Neural progenitor cell (in vitro differentiated cells): ENCODE measurements around the gene VTCN1. TPM values are rescaled to one million over a fixed set of nuclear protein-coding genes. Genes with fewer than 3 reads are reported as not detected.

Source experiments
- DNase-seq: peaks from one replicate; pipeline ENCODE4 v3.0.0-alpha.2; 2016; ENCODE audit warnings: low spot score
- H2AFZ ChIP-seq: fragments of 200-600 bp; sonication (generic); replicated peaks from 2 replicates; pipeline ENCODE4 v1.6.1; 2016; ENCODE audit warnings: antibody characterized with exemption
- H3F3A ChIP-seq: fragments of 200-600 bp; sonication (generic); 2 replicates; pipeline ENCODE4 v1.6.1; 2016; ENCODE audit warnings: antibody characterized with exemption, low read depth
- H3K27ac ChIP-seq: fragments of 200-600 bp; sonication (generic); 2 replicates; pipeline ENCODE4 v1.5.1; 2016; ENCODE audit warnings: mild to moderate bottlenecking
- H3K27me3 ChIP-seq: fragments of 200-600 bp; sonication (generic); 2 replicates; pipeline ENCODE4 v1.6.1; 2016; ENCODE audit warnings: mild to moderate bottlenecking, moderate library complexity
- H3K36me3 ChIP-seq: fragments of 200-600 bp; sonication (generic); 2 replicates; pipeline ENCODE4 v1.5.1; 2016
- H3K4me1 ChIP-seq: fragments of 200-600 bp; sonication (generic); 2 replicates; pipeline ENCODE4 v1.6.1; 2016; ENCODE audit warnings: mixed run types
- H3K4me2 ChIP-seq: fragments of 200-600 bp; sonication (generic); 2 replicates; pipeline ENCODE4 v1.6.1; 2016
- H3K4me3 ChIP-seq: fragments of 200-600 bp; sonication (generic); 2 replicates; pipeline ENCODE4 v1.5.1; 2016
- H3K79me2 ChIP-seq: fragments of 200-600 bp; sonication (generic); 2 replicates; pipeline ENCODE4 v1.6.1; 2016; ENCODE audit warnings: low read depth
- H3K9ac ChIP-seq: fragments of 200-600 bp; sonication (generic); 2 replicates; pipeline ENCODE4 v1.6.1; 2016
- H3K9me3 ChIP-seq: fragments of 200-600 bp; sonication (generic); 2 replicates; pipeline ENCODE4 v1.5.1; 2016; ENCODE audit warnings: low read depth
- H4K20me1 ChIP-seq: fragments of 200-600 bp; sonication (generic); 2 replicates; pipeline ENCODE4 v1.6.1; 2016; ENCODE audit warnings: low read depth
- H3K27ac Mint-ChIP-seq: 3 replicates; pipeline ENCODE4 v1.8.0; 2021; ENCODE audit warnings: mixed read lengths
- H3K27me3 Mint-ChIP-seq: 2 replicates; pipeline ENCODE4 v1.8.0; 2022; ENCODE audit warnings: low read depth, mild to moderate bottlenecking, inconsistent platforms, moderate library complexity, mixed read lengths; ENCODE audit not compliant: insufficient read depth
- H3K36me3 Mint-ChIP-seq: 3 replicates; pipeline ENCODE4 v1.8.0; 2021; ENCODE audit warnings: mixed read lengths
- H3K4me1 Mint-ChIP-seq: 3 replicates; pipeline ENCODE4 v1.8.0; 2021; ENCODE audit warnings: mixed read lengths
- H3K4me3 Mint-ChIP-seq: 3 replicates; pipeline ENCODE4 v1.8.0; 2021; ENCODE audit warnings: mild to moderate bottlenecking, moderate library complexity, mixed read lengths
- H3K9me3 Mint-ChIP-seq: 3 replicates; pipeline ENCODE4 v1.8.0; 2020; ENCODE audit warnings: mixed read lengths
- CTCF ChIP-seq: fragments of 200-600 bp; sonication (generic); IDR thresholded peaks from 2 replicates; pipeline ENCODE4 v1.5.1; 2017; ENCODE audit warnings: antibody characterized with exemption, mild to moderate bottlenecking
- EZH2 ChIP-seq: fragments of 200-600 bp; sonication (generic); IDR thresholded peaks from 2 replicates; pipeline ENCODE4 v1.6.1; 2017; ENCODE audit warnings: antibody characterized with exemption, mild to moderate bottlenecking, moderate library complexity
- EZH2phosphoT487 ChIP-seq: fragments of 200-600 bp; sonication (generic); IDR thresholded peaks from 2 replicates; pipeline ENCODE4 v1.6.1; 2017; ENCODE audit warnings: antibody characterized with exemption
- total RNA-seq: library from RNA; depleted of rRNA; stranded (reverse); fragments of >200 nt; gene quantifications from 2 replicates; pipeline ENCODE4 v1.2.3, GENCODE V29; 2015; ENCODE audit warnings: low replicate concordance

VTCN1 gene
- total RNA-seq, 1 donor from 2014 or later: 0.11 TPM

- H3K27me3 ChIP-seq: no peaks in the 10 kb centered on the region
- H3K27ac Mint-ChIP-seq: no peak overlapping the region
- H3K9me3 Mint-ChIP-seq: no peaks in the 10 kb centered on the region
- no peaks in the 10 kb centered on the region for H3K36me3 ChIP-seq
- H3K4me1 ChIP-seq: no peaks in the 10 kb centered on the region
- H3K4me3 ChIP-seq: no peak overlapping the region
- H3K27ac ChIP-seq: no peak overlapping the region
- H3K4me3 Mint-ChIP-seq: no peak overlapping the region
- no peak overlapping the region for H3K4me2 ChIP-seq
- H4K20me1 ChIP-seq: no peaks in the 10 kb centered on the region
- H3K79me2 ChIP-seq: no peaks in the 10 kb centered on the region
- H3K9ac ChIP-seq: no peak overlapping the region
- H3K27me3 Mint-ChIP-seq: peaks cover 5% of the 10 kb centered on the region
- H2AFZ ChIP-seq: no peak overlapping the region
- no peaks in the 10 kb centered on the region for H3K9me3 ChIP-seq
- TF ChIP-seq EZH2: no peak
- TF ChIP-seq EZH2phosphoT487: no peak
- no peak for TF ChIP-seq CTCF
- no peak for DNase-seq
- no peaks in the 10 kb centered on the region for H3F3A ChIP-seq
- peaks cover 38% of the 10 kb centered on the region for H3K36me3 Mint-ChIP-seq
- no peaks in the 10 kb centered on the region for H3K4me1 Mint-ChIP-seq
Measured at GRCh38 chr1:117101334-117101733, 109.4 kb downstream of the VTCN1 start.

GRCh38 chr1:117098287-117098890 is 112.3 kb downstream of the VTCN1 start:
- H3K9me3 Mint-ChIP-seq: no peaks in the 10 kb centered on the region
- Histone ChIP-seq H3K4me1 (no peaks in the 10 kb centered on the region), H3F3A (no peaks in the 10 kb centered on the region), H3K79me2 (no peaks in the 10 kb centered on the region), H3K4me3 (no peak overlapping the region), H4K20me1 (no peaks in the 10 kb centered on the region), H3K36me3 (no peaks in the 10 kb centered on the region), H3K9ac (no peak overlapping the region), H3K27me3 (no peaks in the 10 kb centered on the region), H3K4me2 (no peak overlapping the region), H3K9me3 (no peaks in the 10 kb centered on the region), H2AFZ (no peak overlapping the region), H3K27ac (no peak overlapping the region)
- no peak overlapping the region for H3K4me3 Mint-ChIP-seq
- H3K36me3 Mint-ChIP-seq: peaks cover 36% of the 10 kb centered on the region
- TF ChIP-seq EZH2phosphoT487: no peak
- DNase-seq: no peak
- H3K4me1 Mint-ChIP-seq: peaks cover 11% of the 10 kb centered on the region
- H3K27ac Mint-ChIP-seq: no peak overlapping the region
- peaks cover 5% of the 10 kb centered on the region for H3K27me3 Mint-ChIP-seq

- no peak overlapping the region for H3K27ac Mint-ChIP-seq
- H3K9me3 ChIP-seq: no peaks in the 10 kb centered on the region
- H3K4me3 Mint-ChIP-seq: no peak overlapping the region
- no peaks in the 10 kb centered on the region for H4K20me1 ChIP-seq
- DNase-seq: no peak
- H3K27me3 ChIP-seq: no peaks in the 10 kb centered on the region
- no peaks in the 10 kb centered on the region for H3K9me3 Mint-ChIP-seq
- H3K36me3 ChIP-seq: no peaks in the 10 kb centered on the region
- H3K9ac ChIP-seq: no peak overlapping the region
- TF ChIP-seq CTCF: no peak
- no peak for TF ChIP-seq EZH2phosphoT487
- no peak for TF ChIP-seq EZH2
- peaks cover 5% of the 10 kb centered on the region for H3K27me3 Mint-ChIP-seq
- no peak overlapping the region for H3K4me3 ChIP-seq
- H3K36me3 Mint-ChIP-seq: peaks cover 29% of the 10 kb centered on the region
- no peaks in the 10 kb centered on the region for H3K79me2 ChIP-seq
- H3F3A ChIP-seq: no peaks in the 10 kb centered on the region
- H3K4me1 Mint-ChIP-seq: peaks cover 21% of the 10 kb centered on the region
- no peaks in the 10 kb centered on the region for H3K4me1 ChIP-seq
- no peak overlapping the region for H3K27ac ChIP-seq
- no peak overlapping the region for H3K4me2 ChIP-seq
- H2AFZ ChIP-seq: no peak overlapping the region
Measured at GRCh38 chr1:117097443-117097842, 113.3 kb downstream of the VTCN1 start.

- peaks cover 3% of the 10 kb centered on the region for H3K27me3 Mint-ChIP-seq
Measured at GRCh38 chr1:117096951-117097408, 113.7 kb downstream of the VTCN1 start.

More at GRCh38 chr1:117096951-117097408, 113.7 kb downstream of the VTCN1 start:
- Histone ChIP-seq H3K4me1 (no peaks in the 10 kb centered on the region), H3F3A (no peaks in the 10 kb centered on the region), H2AFZ (no peak overlapping the region), H3K79me2 (no peaks in the 10 kb centered on the region), H3K9me3 (no peaks in the 10 kb centered on the region), H3K4me3 (no peak overlapping the region), H3K27ac (no peak overlapping the region), H3K36me3 (no peaks in the 10 kb centered on the region), H3K27me3 (no peaks in the 10 kb centered on the region), H4K20me1 (no peaks in the 10 kb centered on the region), H3K9ac (no peak overlapping the region), H3K4me2 (no peak overlapping the region)
- H3K4me1 Mint-ChIP-seq: peaks cover 22% of the 10 kb centered on the region
- no peak overlapping the region for H3K27ac Mint-ChIP-seq
- H3K36me3 Mint-ChIP-seq: peaks cover 26% of the 10 kb centered on the region
- H3K4me3 Mint-ChIP-seq: no peak overlapping the region
- DNase-seq: no peak
- TF ChIP-seq EZH2phosphoT487 (no peak), CTCF (no peak), EZH2 (no peak)
- H3K9me3 Mint-ChIP-seq: no peaks in the 10 kb centered on the region
